ENCODE data around the gene UBFD1.
"Not testable (repeated sequence)": the region's sequence is repeated elsewhere in the genome, so short reads cannot be mapped to it uniquely, and the experiment has no call there.

Gene UBFD1

GRCh38 chr16:23608194-23608593, 50.7 kb downstream of the UBFD1 start:
- no peak for DNase-seq (ENCODE audit: low read depth)

GRCh38 chr16:23609929-23610328, 52.4 kb downstream of the UBFD1 start:
- DNase-seq (ENCODE audit: low read depth): no peak

- not testable (repeated sequence) for DNase-seq (ENCODE audit: low read depth)
These were observed 53.4 kb downstream of the UBFD1 start for GRCh38 chr16:23610905-23611304.

- DNase-seq (ENCODE audit: low read depth): no peak
These were observed 54.4 kb downstream of the UBFD1 start for GRCh38 chr16:23611936-23612335.

- no peak for DNase-seq (ENCODE audit: low read depth)
These were observed 58.3 kb downstream of the UBFD1 start for GRCh38 chr16:23615805-23616204.

Measured in activated T-helper 9 cell treated with anti-CD3 and anti-CD28 coated beads, Interleukin-2, amount 50 U/mL, for 16 hours (primary cell).